Neural progenitor cell (in vitro differentiated cells): ENCODE measurements around the gene NRAS.

Experiments used
- EZH2 ChIP-seq: fragments of 200-600 bp; sonication (generic); IDR thresholded peaks from 2 replicates; pipeline ENCODE4 v1.6.1; 2017; ENCODE audit warnings: antibody characterized with exemption, mild to moderate bottlenecking, moderate library complexity
- EZH2phosphoT487 ChIP-seq: fragments of 200-600 bp; sonication (generic); IDR thresholded peaks from 2 replicates; pipeline ENCODE4 v1.6.1; 2017; ENCODE audit warnings: antibody characterized with exemption
- TF ChIP-seq, protein P1 (sequence below): fragments of 200-600 bp; sonication (generic); IDR thresholded peaks from 2 replicates; pipeline ENCODE4 v1.5.1; 2017; ENCODE audit warnings: antibody characterized with exemption, mild to moderate bottlenecking

DNA sequence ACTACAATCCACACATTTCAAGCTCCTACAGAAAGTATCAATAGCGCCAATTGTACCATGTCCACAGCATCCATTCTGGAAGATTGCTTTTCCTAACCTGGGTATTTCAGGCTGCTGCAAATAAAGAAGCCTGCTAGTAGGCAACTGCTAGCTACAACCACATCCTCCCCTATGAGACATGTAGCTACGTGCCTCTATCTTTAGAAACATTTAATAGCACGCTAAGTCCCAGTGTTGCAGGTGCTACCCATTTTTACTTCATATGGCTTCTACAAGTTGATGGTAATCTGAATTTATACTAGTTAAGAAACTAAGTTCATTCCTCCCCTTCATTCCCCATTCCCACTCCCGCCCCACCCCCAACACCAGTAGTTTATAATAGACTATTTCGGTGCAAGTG, 13.8 kb downstream of the NRAS start:
- TF ChIP-seq, protein P1, sequence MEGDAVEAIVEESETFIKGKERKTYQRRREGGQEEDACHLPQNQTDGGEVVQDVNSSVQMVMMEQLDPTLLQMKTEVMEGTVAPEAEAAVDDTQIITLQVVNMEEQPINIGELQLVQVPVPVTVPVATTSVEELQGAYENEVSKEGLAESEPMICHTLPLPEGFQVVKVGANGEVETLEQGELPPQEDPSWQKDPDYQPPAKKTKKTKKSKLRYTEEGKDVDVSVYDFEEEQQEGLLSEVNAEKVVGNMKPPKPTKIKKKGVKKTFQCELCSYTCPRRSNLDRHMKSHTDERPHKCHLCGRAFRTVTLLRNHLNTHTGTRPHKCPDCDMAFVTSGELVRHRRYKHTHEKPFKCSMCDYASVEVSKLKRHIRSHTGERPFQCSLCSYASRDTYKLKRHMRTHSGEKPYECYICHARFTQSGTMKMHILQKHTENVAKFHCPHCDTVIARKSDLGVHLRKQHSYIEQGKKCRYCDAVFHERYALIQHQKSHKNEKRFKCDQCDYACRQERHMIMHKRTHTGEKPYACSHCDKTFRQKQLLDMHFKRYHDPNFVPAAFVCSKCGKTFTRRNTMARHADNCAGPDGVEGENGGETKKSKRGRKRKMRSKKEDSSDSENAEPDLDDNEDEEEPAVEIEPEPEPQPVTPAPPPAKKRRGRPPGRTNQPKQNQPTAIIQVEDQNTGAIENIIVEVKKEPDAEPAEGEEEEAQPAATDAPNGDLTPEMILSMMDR: no peak
- no peak for TF ChIP-seq EZH2
- TF ChIP-seq EZH2phosphoT487: no peak
